Endodermal cell (in vitro differentiated cells): ENCODE data around the gene BLCAP. TPM values are rescaled to one million over a fixed set of nuclear protein-coding genes. Genes with fewer than 3 reads are reported as not detected.
A peak's percentile ranks its signal among the peaks of the same experiment; 100 is the strongest.

Experiments
- DNase-seq: peaks from one replicate; pipeline ENCODE4 v3.0.0-alpha.2; 2017
- H3K27ac ChIP-seq: 2 replicates; pipeline ENCODE4 v1.5.1; 2013; ENCODE audit warnings: mild to moderate bottlenecking, low read depth, low read length, moderate library complexity
- H3K27me3 ChIP-seq: 2 replicates; pipeline ENCODE4 v1.6.1; 2013; ENCODE audit warnings: mild to moderate bottlenecking, low read length, moderate library complexity; ENCODE audit not compliant: insufficient read depth, control insufficient read depth, poor library complexity, severe bottlenecking
- H3K36me3 ChIP-seq: 2 replicates; pipeline ENCODE4 v1.7.0; 2013; ENCODE audit warnings: mild to moderate bottlenecking, low read length, moderate library complexity; ENCODE audit not compliant: control insufficient read depth, insufficient read depth
- H3K4me1 ChIP-seq: one replicate; pipeline ENCODE4 v1.7.0; 2013; ENCODE audit warnings: low read length; ENCODE audit not compliant: control insufficient read depth, insufficient read depth
- H3K4me3 ChIP-seq: 2 replicates; pipeline ENCODE4 v1.5.1; 2013; ENCODE audit warnings: mild to moderate bottlenecking, low read length, moderate library complexity
- H3K9ac ChIP-seq: 2 replicates; pipeline ENCODE4 v1.6.1; 2013; ENCODE audit warnings: mild to moderate bottlenecking, low read length, moderate library complexity; ENCODE audit not compliant: poor library complexity, severe bottlenecking; ENCODE audit errors: extremely low read depth
- H3K9me3 ChIP-seq: 2 replicates; pipeline ENCODE4 v1.6.1; 2013; ENCODE audit warnings: mild to moderate bottlenecking, low read length, moderate library complexity; ENCODE audit not compliant: control insufficient read depth
- H3K27ac Mint-ChIP-seq: 2 replicates; pipeline ENCODE4 v1.8.0; 2020; ENCODE audit warnings: mixed read lengths
- H3K27me3 Mint-ChIP-seq: 2 replicates; pipeline ENCODE4 v1.8.0; 2021; ENCODE audit warnings: mild to moderate bottlenecking, mixed read lengths; ENCODE audit not compliant: insufficient read depth
- H3K36me3 Mint-ChIP-seq: 2 replicates; pipeline ENCODE4 v1.8.0; 2020; ENCODE audit warnings: low read depth, mixed read lengths
- H3K4me1 Mint-ChIP-seq: 2 replicates; pipeline ENCODE4 v1.8.0; 2020; ENCODE audit warnings: mixed read lengths
- H3K4me3 Mint-ChIP-seq: 2 replicates; pipeline ENCODE4 v1.8.0; 2020; ENCODE audit warnings: mild to moderate bottlenecking, moderate library complexity, mixed read lengths
- H3K9me3 Mint-ChIP-seq: 2 replicates; pipeline ENCODE4 v1.8.0; 2020; ENCODE audit warnings: mild to moderate bottlenecking, mixed read lengths
- CTCF ChIP-seq: fragments of 200-600 bp; sonication (generic); conservative IDR thresholded peaks from 2 replicates; pipeline ENCODE4 v1.5.0; 2021; ENCODE audit warnings: antibody characterized with exemption, mild to moderate bottlenecking
- WGBS, 2 experiments: methylation state at CpG; one replicate each; pipeline versions ENCODE4 v1.1.5 to v1.1.7; 2013; ENCODE audit warnings: missing lambda C conversion rate in 2 of 2, mixed read lengths in 1 of 2; ENCODE audit not compliant: insufficient coverage in 1 of 2, insufficient read length in 1 of 2; 5-methylcytosine and 5-hydroxymethylcytosine counted together
- total RNA-seq, 2 donors: library from RNA; stranded (reverse); fragmentation: NEBNext Ultra II Directional in 1 of 2; extraction: Animal tissue kit (Norgen Biotek cat#: 25700) in 1 of 2; gene quantifications; 2 replicates in 1 of 2; 3 replicates in 1 of 2; pipeline ENCODE4 v1.2.1, GENCODE V29; 2021

Gene BLCAP
- total RNA-seq, 2 donors from 2014 or later, result 32.5 to 56.5 TPM

- H3K4me1 ChIP-seq, result no peaks in the 10 kb centered on the region
- WGBS, 2 experiments, result 96 to 100% methylated on average over 1 to 2 of the region's 2 CpGs
- H3K9me3 ChIP-seq, result no peaks in the 10 kb centered on the region
- no peak for DNase-seq
- no peak for TF ChIP-seq CTCF
- H3K27me3 Mint-ChIP-seq, result no peaks in the 10 kb centered on the region
- no peak overlapping the region for H3K27ac Mint-ChIP-seq
- no peak overlapping the region for H3K4me3 ChIP-seq
- H3K4me3 Mint-ChIP-seq, result no peak overlapping the region
- H3K36me3 ChIP-seq, result peaks cover 3% of the 10 kb centered on the region
- no peak overlapping the region for H3K27ac ChIP-seq
- no peak overlapping the region for H3K9ac ChIP-seq
- H3K4me1 Mint-ChIP-seq, result peaks cover 17% of the 10 kb centered on the region
- no peaks in the 10 kb centered on the region for H3K27me3 ChIP-seq
- H3K36me3 Mint-ChIP-seq, result no peaks in the 10 kb centered on the region
- H3K9me3 Mint-ChIP-seq, result no peaks in the 10 kb centered on the region
Measured at GRCh38 chr20:37530696-37531095, 3.0 kb upstream of the BLCAP start.

- no peak for TF ChIP-seq CTCF
- no peak overlapping the region for H3K27ac ChIP-seq
- H3K27me3 ChIP-seq, result no peaks in the 10 kb centered on the region
- no peaks in the 10 kb centered on the region for H3K9me3 ChIP-seq
- Mint-ChIP-seq H3K27me3 (no peaks in the 10 kb centered on the region), H3K9me3 (no peaks in the 10 kb centered on the region), H3K27ac (no peak overlapping the region), H3K4me1 (peaks cover 22% of the 10 kb centered on the region), H3K4me3 (no peak overlapping the region), H3K36me3 (no peaks in the 10 kb centered on the region)
- DNase-seq, result no peak
- no peaks in the 10 kb centered on the region for H3K4me1 ChIP-seq
- H3K36me3 ChIP-seq, result peaks cover 9% of the 10 kb centered on the region
- no peak overlapping the region for H3K9ac ChIP-seq
- no peak overlapping the region for H3K4me3 ChIP-seq
- WGBS, 2 experiments, result 86 to 93% methylated on average over 5 to 10 of the region's 10 CpGs
Measured at GRCh38 chr20:37529968-37530600, 2.4 kb upstream of the BLCAP start.

GRCh38 chr20:37529214-37529967 is 1.7 kb upstream of the BLCAP start:
- DNase-seq, result no peak
- H3K36me3 Mint-ChIP-seq, result no peaks in the 10 kb centered on the region
- Histone ChIP-seq H3K4me3 (no peak overlapping the region), H3K9ac (no peak overlapping the region), H3K9me3 (no peaks in the 10 kb centered on the region), H3K27ac (no peak overlapping the region), H3K4me1 (no peaks in the 10 kb centered on the region), H3K27me3 (no peaks in the 10 kb centered on the region), H3K36me3 (peaks cover 10% of the 10 kb centered on the region)
- peak overlapping the region; percentile 82 for H3K4me3 Mint-ChIP-seq
- 79 to 82% methylated on average over 7 of the region's 8 CpGs for WGBS, 2 experiments
- H3K9me3 Mint-ChIP-seq, result no peaks in the 10 kb centered on the region
- H3K27ac Mint-ChIP-seq, result no peak overlapping the region
- no peaks in the 10 kb centered on the region for H3K27me3 Mint-ChIP-seq
- no peak for TF ChIP-seq CTCF
- H3K4me1 Mint-ChIP-seq, result peaks cover 26% of the 10 kb centered on the region
